Measurements from ENCODE around the gene CDC7.
"Not testable (repeated sequence)": the region's sequence is repeated elsewhere in the genome, so short reads cannot be mapped to it uniquely, and the experiment has no call there.

The CDC7 gene

GRCh38 chr1:91513160-91513559 is 12.5 kb downstream of the CDC7 start:
- no peak for DNase-seq

DNA sequence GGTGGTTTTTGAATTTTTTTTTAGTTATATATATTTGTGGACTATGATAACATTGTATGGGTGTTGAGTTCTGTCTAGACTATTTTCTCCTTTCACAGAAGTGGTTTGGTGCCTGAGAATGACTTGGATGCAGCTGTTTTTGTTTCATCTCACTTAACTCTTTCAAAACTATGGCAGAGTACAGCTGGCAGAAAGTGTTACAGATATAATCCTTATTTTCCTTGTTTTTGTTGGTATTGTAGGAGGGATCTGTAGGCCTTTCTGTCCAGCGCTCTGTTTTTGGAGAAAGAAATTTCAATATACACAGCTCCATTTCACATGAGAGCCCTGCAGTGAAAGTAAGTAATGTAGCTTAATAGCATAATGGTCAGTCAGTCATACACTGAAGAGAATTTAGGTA is 13.1 kb downstream of the CDC7 start:
- no peak for DNase-seq

DNA sequence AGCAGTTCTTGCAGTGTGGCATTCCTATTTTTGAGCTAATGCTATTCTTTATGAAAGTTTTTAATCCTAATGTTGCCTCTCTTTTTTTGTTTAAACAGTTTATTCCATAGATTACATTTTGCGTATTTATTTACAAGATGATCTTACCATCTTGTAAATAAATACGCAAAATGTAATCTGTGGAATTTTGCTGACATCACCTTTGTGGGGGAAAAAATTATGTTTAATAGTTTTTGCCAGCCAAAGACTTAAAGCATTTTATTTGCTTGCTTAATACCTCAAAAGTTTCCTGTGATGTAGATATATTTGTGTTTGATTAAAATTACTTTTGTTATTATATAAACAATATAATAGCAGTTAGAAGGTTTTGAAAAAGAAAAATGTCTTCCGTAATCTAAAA is 15.3 kb downstream of the CDC7 start:
- DNase-seq: no peak

GRCh38 chr1:91516605-91517004 is 16.0 kb downstream of the CDC7 start:
- DNase-seq: not testable (repeated sequence)

GRCh38 chr1:91519167-91519566 is 18.5 kb downstream of the CDC7 start:
- DNase-seq: not testable (repeated sequence)

- no peak for DNase-seq
These were observed 20.4 kb downstream of the CDC7 start for GRCh38 chr1:91520942-91521507.

- DNase-seq: peak; percentile 42
These were observed 22.8 kb downstream of the CDC7 start for GRCh38 chr1:91523482-91523881.

- no peak for DNase-seq
These were observed 25.8 kb downstream of the CDC7 start for GRCh38 chr1:91526496-91526895.

DNA sequence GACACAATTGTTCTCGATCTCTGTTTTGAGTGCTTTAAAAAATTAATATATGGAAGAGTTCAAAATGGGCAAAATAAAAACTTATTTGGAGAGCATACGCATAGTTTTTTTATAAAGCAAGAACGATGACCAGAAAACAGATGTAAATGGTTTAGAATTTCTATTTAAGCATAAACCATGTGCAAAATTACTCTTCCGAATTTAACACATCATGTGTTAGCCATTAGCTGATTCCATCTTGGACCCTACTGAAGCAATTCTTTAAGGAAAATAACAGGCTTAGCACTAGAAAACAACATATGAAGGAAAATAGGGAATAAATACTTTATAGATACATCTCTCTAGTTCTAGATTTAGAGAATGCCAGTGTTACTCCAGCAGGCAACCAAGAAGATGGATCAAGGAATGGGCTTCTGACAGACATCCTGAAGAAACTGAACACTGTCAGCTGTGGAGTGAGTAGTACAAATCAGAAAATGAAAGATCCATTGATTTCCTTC is 26.7 kb downstream of the CDC7 start:
- no peak for DNase-seq

DNA sequence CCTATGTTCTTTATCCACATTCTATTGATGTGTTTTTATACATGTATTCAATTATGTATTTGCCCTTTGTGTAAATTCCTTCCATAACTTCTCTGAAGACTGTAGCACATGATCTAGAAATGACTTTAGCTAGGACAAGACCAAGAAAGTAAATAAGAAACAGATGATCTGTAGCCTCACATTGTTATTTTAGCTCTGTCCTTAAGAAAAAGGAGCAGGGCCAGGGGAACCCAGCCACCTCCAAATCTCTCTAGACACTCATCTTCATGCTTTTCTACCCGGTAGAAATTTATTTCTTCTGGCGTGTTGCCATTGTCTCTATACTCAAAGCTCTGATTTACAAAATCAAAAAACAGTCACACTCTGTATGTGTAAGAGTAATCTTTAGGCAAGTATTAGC is 27.1 kb downstream of the CDC7 start:
- DNase-seq: no peak

DNA sequence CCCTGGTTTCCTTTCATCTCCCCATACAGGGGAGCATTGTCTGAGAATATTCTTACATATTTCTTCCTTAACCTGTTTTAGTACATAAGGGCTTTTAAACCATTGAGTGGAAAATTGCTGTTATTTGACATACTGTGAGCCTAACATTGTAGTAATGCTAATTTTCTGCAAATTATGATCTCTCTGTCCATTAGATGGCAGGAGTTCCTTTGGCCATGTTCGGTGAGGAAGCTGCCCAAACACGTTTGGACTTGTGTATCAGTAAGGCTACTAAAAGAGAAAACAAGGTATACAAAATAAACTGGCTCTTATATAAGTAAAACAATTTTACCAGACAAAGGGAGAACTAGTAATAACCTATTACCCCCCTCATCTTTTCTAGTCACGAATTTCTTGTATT is 29.2 kb downstream of the CDC7 start:
- no peak for DNase-seq

DNA sequence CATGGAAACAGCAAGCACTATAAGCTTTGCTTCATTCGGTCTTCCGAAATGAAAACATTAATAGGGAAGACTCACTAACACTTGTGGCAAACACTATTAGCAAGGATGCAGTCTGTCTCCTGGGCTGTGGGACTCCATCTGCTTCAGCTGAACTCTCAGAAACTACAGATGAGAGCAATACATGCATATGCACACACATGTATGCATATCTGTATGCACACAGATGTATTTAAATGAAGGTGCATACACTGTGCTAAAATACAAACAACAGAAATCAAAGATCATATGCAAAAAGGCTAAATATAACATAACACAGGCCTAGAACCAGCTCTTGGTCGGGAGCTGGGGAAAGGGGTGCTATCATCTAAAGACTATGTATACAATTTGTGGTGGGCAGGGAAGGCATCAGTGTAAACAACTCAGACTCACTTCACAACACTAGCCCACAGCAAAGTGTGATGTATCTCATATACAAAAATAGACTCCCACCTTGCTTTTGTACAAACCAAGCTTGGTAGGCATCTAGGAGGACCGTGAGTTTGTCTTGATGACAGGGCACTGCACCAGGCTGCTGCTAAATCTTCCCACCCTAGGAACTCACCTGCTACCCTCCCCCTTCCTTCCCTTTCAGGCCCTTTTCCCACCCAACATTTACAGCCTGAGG is 32.8 kb downstream of the CDC7 start:
- DNase-seq: no peak

GRCh38 chr1:91535441-91535840 is 34.8 kb downstream of the CDC7 start:
- no peak for DNase-seq

DNA sequence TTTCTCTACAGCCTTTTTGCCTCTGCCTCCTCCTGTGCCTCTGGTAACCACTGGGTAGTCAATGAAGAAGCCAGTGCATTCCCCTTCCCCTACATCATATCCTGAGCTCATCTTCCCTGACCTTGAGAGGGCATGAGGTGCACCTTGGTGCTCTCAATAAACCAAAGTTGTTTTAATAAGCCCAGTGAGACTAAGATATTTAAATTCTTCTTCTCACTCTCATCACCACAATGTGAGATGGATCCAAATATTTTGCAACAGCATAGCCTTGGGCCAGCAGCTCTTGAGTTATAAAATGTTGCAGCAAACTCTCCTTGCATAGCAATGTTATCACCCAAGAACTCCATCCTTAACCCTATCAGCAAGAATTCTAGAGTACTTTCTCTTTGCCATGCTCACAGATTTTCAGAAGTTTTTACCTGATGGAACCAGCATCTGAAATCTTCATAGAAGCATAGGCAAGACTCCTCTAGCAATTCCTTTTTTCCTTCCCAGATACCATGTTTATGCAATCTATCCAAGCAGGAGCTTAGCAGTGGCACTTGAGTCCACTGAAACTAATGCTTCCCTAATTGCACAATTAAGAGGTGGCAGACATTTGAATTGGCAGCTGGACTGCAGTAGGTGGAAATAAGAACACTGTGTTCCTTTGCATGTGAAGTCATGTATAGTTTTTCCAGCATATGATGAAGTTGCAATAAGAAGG is 36.8 kb downstream of the CDC7 start:
- no peak for DNase-seq

DNA sequence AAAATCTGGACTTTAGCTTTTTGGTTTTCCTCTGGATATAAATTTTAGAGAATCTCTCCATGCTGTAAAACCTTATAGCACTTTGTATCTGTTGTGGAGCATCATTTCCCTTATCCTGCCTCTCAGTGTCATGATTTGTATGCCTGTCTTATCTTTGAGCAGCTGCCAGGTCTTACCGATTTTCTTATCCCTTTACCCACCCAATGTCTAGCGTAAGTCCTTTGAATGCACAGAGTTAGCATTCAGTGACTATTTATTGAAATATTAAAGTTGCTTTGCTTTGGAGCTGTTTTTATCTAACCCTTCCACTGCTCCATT is 37.3 kb downstream of the CDC7 start:
- no peak for DNase-seq

- no peak for DNase-seq
These were observed 40.3 kb downstream of the CDC7 start for GRCh38 chr1:91540910-91541309.

DNA sequence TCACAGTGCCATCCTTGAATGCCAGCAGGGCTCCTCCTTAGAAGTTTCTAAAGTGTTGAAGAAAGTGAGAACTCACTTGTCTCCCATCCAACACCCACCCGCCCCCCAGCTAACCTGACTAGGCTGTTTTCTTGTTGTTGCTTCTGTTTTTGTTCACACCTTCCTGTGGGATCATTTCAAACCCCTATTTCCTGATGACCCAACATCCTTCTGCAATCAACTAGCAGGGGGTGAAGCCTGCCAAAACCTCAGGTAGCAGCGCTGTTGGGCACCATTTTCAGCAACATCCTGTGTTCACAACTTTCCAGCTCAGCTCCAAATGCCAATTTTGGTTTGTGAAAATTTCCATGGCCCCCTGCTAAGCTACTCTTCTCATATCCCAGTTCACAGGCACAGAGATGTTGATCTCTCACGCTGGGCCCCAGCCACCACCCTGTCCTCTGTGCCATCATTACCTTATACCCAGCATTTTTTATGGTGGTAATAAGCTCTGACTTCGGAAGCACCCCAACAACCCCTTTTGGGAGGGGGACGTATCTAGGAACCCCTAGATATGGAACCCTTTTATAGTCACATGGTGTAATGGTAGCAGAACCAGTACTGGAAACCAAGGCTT is 41.4 kb downstream of the CDC7 start:
- DNase-seq: no peak

DNA sequence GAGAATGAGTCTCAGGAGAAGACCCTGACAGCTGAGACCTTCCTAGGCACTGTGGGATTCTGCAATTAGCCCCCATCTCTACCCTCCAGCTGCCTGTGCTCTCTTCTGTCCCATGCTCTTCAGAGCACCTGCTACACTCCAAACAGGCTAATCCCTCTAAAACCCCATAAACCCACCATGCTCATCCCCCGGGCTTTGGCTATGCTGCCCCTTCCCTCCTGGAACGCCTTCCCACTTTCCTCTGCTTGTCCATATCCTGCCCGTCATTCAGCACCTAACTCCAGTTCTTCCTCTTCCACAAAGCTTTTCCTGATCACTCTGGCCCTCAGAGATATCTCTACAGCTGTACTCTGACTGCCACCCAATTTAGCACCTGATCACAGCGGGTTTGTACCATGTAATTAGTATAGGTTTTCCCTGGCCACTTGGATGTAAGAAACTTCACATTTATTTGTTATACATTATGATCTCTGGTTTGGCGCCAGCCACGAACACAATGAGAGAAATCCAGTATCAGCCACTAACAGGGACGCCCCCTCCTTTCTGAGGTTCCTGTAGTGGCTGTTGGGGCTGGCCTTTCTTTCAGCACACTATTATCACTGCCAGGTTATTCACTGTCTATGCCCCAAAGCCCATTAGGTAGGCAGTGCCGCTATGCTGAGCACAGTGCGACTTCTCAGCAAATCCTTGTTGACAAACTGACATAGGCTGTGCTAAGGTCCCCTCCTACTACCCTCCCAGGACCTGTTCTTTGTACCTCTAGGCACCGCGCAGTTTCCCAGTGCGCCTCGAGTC is 45.1 kb downstream of the CDC7 start:
- no peak for DNase-seq

DNA sequence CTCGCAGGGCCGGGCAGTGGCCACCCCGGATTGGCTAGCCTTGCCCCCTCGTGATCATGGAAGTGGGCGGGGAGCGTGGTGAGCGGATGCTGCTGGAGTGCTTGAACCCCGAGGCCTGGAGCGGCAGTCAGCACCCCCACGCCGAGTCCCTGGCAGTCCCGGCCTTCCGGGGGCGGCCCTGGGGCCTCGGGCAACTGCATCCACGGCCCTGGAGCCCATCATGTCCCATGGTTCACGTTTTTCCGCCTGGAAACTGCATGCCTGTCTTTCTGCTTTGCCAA is 45.6 kb downstream of the CDC7 start:
- DNase-seq: no peak

- DNase-seq: no peak
These were observed 46.2 kb downstream of the CDC7 start for GRCh38 chr1:91546876-91547275.

DNA sequence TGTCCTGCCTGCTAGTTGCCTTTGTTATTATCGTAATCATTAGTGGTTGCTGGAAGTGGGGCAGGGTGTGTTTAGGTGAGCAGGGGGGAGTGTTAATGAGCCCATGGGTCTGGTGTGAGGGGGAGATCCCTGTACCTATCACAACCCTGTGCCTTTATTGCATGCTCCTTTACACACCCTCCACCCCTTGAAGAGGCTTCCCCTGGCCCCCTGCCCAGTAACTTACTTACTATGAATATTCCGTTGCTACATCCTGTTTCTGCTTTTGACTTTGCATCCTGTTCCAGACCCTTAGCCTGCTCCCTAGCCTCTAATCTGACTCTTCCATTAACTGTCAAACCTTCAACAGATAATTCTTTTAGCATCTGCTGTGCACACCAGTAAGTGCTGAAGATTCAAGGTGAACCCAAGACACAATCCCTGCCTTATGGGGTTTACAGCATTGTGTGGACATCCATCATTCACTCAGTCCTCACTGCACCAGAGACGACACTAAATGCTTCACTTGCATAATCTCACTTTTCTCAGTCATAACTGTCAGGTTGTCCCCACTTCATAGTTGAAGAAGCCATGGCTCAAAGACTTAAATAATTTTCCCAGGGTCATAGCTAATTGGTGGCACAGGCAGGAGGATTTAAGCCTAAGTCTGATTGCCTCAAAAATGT is 47.9 kb downstream of the CDC7 start:
- DNase-seq: no peak

DNA sequence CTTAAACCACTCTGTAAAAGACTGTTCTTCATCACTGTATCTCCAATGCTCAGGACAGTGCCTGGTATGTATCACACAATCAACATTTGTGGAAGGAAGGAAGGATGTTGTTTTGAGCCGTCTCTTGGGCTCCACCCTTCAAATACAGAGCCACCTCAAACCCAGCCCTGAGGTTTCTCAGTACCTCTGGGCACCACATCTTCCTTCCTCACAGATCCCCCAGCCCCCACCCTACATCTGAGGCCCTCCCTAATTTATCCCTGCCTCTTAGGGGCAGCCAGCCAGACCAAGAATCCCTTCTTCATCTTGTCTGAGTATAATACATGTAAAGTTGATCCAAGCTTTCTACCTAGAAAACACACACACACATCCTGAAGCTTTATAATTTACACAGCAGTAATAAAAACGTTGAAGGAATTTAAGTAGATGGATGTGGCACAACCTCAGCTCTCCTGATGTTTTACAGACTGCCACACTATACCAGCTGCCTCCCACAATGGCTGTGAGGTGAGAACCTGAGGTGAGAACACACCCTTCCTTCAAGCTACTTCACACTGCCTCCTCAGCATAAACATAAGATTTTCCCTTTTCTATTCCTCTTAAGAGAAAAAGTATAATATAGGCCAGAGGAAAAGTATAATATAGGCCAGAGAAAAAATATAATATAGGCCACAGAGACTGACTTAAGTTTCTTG is 48.5 kb downstream of the CDC7 start:
- peak; percentile 16 for DNase-seq

Data from stimulated activated CD4-positive, alpha-beta T cell treated with anti-CD3 and anti-CD28 coated beads, Interleukin-4, amount 100 ng/mL, for 24 hours (primary cell).